Smooth muscle cell (in vitro differentiated cells): ENCODE data around the gene MAZ. TPM values are rescaled to one million over a fixed set of nuclear protein-coding genes. Genes with fewer than 3 reads are reported as not detected.

ENCODE experiments used
- DNase-seq: peaks from one replicate; lab custom pipeline; 2025; ENCODE audit not compliant: unreplicated experiment; lab: John Stamatoyannopoulos, UW
- H2AFZ ChIP-seq: fragments of 200-600 bp; sonication (generic); 2 replicates; pipeline ENCODE4 v1.6.0; 2016; ENCODE audit warnings: antibody characterized with exemption, low read depth, mild to moderate bottlenecking
- H3F3A ChIP-seq: fragments of 200-600 bp; sonication (generic); 2 replicates; pipeline ENCODE4 v1.6.0; 2017; ENCODE audit warnings: antibody characterized with exemption, low read depth
- H3K27ac ChIP-seq: fragments of 200-600 bp; sonication (generic); 2 replicates; pipeline ENCODE4 v1.5.1; 2016; ENCODE audit warnings: low read depth, mild to moderate bottlenecking
- H3K27me3 ChIP-seq: fragments of 200-600 bp; sonication (generic); 2 replicates; pipeline ENCODE4 v1.6.1; 2016; ENCODE audit warnings: low read depth, mild to moderate bottlenecking
- H3K36me3 ChIP-seq: fragments of 200-600 bp; sonication (generic); 2 replicates; pipeline ENCODE4 v1.5.1; 2016; ENCODE audit warnings: low read depth
- H3K4me1 ChIP-seq: fragments of 200-600 bp; sonication (generic); 2 replicates; pipeline ENCODE4 v1.5.1; 2016; ENCODE audit warnings: low read depth
- H3K4me2 ChIP-seq: fragments of 200-600 bp; sonication (generic); 2 replicates; pipeline ENCODE4 v1.6.0; 2016; ENCODE audit warnings: mild to moderate bottlenecking
- H3K4me3 ChIP-seq: fragments of 200-600 bp; sonication (generic); 2 replicates; pipeline ENCODE4 v1.5.1; 2016; ENCODE audit warnings: mild to moderate bottlenecking
- H3K79me2 ChIP-seq: fragments of 200-600 bp; sonication (generic); 2 replicates; pipeline ENCODE4 v1.6.0; 2016; ENCODE audit warnings: low read depth, mild to moderate bottlenecking
- H3K9ac ChIP-seq: fragments of 200-600 bp; sonication (generic); 2 replicates; pipeline ENCODE4 v1.6.0; 2016; ENCODE audit warnings: low read depth
- H3K9me3 ChIP-seq: fragments of 200-600 bp; sonication (generic); replicated peaks from 2 replicates; pipeline ENCODE4 v1.5.1; 2016; ENCODE audit warnings: low read depth
- H4K20me1 ChIP-seq: fragments of 200-600 bp; sonication (generic); 2 replicates; pipeline ENCODE4 v1.6.0; 2016; ENCODE audit warnings: low read depth
- WGBS: methylation state at CpG from one replicate; pipeline ENCODE4 v1.1.7; 2016; ENCODE audit warnings: low lambda C conversion rate; 5-methylcytosine and 5-hydroxymethylcytosine counted together
- polyA plus RNA-seq: library from polyadenylated mRNA; unstranded; fragments of >200 nt; fragmentation: Nextera tagmentation; extraction: Ambion mirVana; gene quantifications from 2 replicates; pipeline ENCODE4 v1.2.1, GENCODE V29; 2016
- total RNA-seq: library from RNA; depleted of rRNA; stranded (reverse); fragments of >200 nt; gene quantifications from 2 replicates; pipeline ENCODE4 v1.2.3, GENCODE V29; 2014
- TF ChIP-seq, protein P1 (sequence below): fragments of 200-600 bp; sonication (generic); IDR thresholded peaks from 2 replicates; pipeline ENCODE4 v1.5.1; 2017; ENCODE audit warnings: borderline replicate concordance, mild to moderate bottlenecking, antibody characterized with exemption; ENCODE audit not compliant: insufficient read depth, poor library complexity, severe bottlenecking

Gene MAZ
- total and polyA plus RNA-seq, 2 experiments from 2014 or later: 77.2 to 229 TPM

- Histone ChIP-seq H3K4me3 (no peak overlapping the region), H3K79me2 (no peaks in the 10 kb centered on the region), H3K4me1 (no peaks in the 10 kb centered on the region), H3K4me2 (no peak overlapping the region), H2AFZ (no peak overlapping the region), H4K20me1 (no peaks in the 10 kb centered on the region), H3F3A (no peaks in the 10 kb centered on the region), H3K9me3 (no peaks in the 10 kb centered on the region), H3K27me3 (no peaks in the 10 kb centered on the region), H3K9ac (no peak overlapping the region), H3K36me3 (no peaks in the 10 kb centered on the region), H3K27ac (no peak overlapping the region)
- TF ChIP-seq, protein P1, sequence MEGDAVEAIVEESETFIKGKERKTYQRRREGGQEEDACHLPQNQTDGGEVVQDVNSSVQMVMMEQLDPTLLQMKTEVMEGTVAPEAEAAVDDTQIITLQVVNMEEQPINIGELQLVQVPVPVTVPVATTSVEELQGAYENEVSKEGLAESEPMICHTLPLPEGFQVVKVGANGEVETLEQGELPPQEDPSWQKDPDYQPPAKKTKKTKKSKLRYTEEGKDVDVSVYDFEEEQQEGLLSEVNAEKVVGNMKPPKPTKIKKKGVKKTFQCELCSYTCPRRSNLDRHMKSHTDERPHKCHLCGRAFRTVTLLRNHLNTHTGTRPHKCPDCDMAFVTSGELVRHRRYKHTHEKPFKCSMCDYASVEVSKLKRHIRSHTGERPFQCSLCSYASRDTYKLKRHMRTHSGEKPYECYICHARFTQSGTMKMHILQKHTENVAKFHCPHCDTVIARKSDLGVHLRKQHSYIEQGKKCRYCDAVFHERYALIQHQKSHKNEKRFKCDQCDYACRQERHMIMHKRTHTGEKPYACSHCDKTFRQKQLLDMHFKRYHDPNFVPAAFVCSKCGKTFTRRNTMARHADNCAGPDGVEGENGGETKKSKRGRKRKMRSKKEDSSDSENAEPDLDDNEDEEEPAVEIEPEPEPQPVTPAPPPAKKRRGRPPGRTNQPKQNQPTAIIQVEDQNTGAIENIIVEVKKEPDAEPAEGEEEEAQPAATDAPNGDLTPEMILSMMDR: peak; percentile 71
- DNase-seq: no peak
- 53% methylated on average over 15 of the region's 15 CpGs for WGBS
Observed at GRCh38 chr16:29848420-29849297, 42.3 kb downstream of the MAZ start.

- Histone ChIP-seq H3F3A (no peaks in the 10 kb centered on the region), H2AFZ (no peak overlapping the region), H3K4me2 (no peak overlapping the region), H3K79me2 (no peaks in the 10 kb centered on the region), H3K27me3 (no peaks in the 10 kb centered on the region), H3K4me1 (no peaks in the 10 kb centered on the region), H3K9me3 (no peaks in the 10 kb centered on the region), H3K36me3 (no peaks in the 10 kb centered on the region), H3K27ac (no peak overlapping the region), H3K4me3 (no peak overlapping the region), H4K20me1 (no peaks in the 10 kb centered on the region), H3K9ac (no peak overlapping the region)
- DNase-seq: no peak
- TF ChIP-seq, protein P1: no peak
- 58% methylated on average over 5 of the region's 5 CpGs for WGBS
Observed at GRCh38 chr16:29849505-29849904, 43.2 kb downstream of the MAZ start.

GRCh38 chr16:29850998-29851397 lies 44.7 kb downstream of the MAZ start:
- no peak overlapping the region for H3K4me2 ChIP-seq
- no peak overlapping the region for H2AFZ ChIP-seq
- no peaks in the 10 kb centered on the region for H3F3A ChIP-seq
- H3K27me3 ChIP-seq: no peaks in the 10 kb centered on the region
- no peak overlapping the region for H3K9ac ChIP-seq
- H3K4me3 ChIP-seq: no peak overlapping the region
- TF ChIP-seq, protein P1: no peak
- WGBS: 88% methylated on average over 3 of the region's 3 CpGs
- H3K27ac ChIP-seq: no peak overlapping the region
- H4K20me1 ChIP-seq: no peaks in the 10 kb centered on the region
- no peaks in the 10 kb centered on the region for H3K36me3 ChIP-seq
- no peaks in the 10 kb centered on the region for H3K9me3 ChIP-seq
- no peaks in the 10 kb centered on the region for H3K4me1 ChIP-seq
- no peak for DNase-seq
- no peaks in the 10 kb centered on the region for H3K79me2 ChIP-seq

DNA sequence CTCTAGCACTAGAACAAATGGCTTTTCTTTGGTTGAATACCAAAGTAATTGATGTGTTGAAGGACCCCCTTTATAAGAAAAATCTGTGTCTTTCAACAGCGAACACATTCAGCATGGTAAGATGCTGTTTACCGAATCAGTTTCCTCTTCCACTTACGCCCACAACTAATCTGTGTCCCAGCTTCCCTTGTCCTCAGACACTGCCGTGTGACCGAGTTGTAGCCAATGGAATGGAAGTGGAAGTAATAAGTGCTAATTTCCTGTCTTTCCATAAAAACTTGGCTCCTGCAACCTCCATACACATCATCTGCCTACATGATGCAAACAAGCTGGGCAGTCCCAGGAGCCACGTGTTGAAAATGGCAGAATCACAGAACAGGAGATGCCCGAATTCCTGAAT lies 46.3 kb downstream of the MAZ start:
- Histone ChIP-seq H3K27ac (no peak overlapping the region), H2AFZ (no peak overlapping the region), H3K27me3 (no peaks in the 10 kb centered on the region), H3K79me2 (no peaks in the 10 kb centered on the region), H3K9me3 (no peaks in the 10 kb centered on the region), H3K4me1 (no peaks in the 10 kb centered on the region), H3F3A (no peaks in the 10 kb centered on the region), H3K4me2 (no peak overlapping the region), H3K4me3 (no peak overlapping the region), H4K20me1 (no peaks in the 10 kb centered on the region), H3K36me3 (no peaks in the 10 kb centered on the region), H3K9ac (no peak overlapping the region)
- TF ChIP-seq, protein P1: no peak
- 83% methylated on average over 7 of the region's 7 CpGs for WGBS
- DNase-seq: no peak
